ENCODE results near the gene TLCD1.

Gene TLCD1

GRCh38 chr17:28711723-28712031 is 14.4 kb downstream of the TLCD1 start, which contains the start of gene PROCA1:
Gene PROCA1 (minus strand): TSS chr17:28711888. CDS start chr17:28711660, 228 bp downstream.
- no peak for FAIRE-seq

DNA sequence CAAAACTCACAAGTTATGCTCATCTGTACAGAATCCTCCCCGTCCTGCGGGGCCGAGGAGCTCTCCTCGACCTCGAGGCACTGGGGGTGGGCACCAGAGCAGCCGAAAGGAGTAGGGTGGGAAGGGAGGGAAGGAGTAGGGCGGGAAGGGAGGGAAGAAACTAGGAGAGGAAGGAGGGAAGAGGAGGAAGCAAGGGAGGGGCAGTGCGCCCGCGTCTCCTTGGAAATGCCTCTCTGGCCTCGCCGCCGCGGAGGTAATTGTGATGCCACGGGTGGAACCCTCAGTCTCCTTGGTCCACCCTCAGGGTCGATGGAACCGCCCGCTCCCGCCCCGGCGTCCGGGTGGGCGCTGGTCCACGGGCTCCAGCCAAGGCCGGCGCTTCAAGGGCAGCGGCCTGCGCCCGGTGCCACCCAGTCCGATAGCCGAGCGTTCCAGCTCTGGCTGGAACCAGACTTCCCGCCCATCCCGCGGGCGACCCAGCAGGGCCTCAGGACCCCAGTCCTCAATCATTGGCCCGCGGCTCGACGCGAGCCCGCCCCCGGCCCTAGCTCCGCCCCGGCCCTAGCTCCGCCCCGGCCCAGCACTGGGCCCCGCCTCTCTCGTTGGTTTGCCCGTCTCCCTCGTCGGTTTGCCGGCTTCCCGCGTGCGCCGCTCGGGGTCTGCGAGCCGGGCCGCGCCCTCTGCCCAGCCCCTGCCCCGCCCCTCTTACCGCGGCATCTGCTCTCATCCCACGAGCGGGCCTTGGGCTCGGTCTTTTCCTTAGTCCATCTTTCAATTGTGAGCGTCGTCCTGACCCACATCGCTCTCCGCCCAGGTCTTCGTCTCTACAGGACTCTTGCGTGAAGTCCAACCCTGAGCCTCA is 14.9 kb downstream of the TLCD1 start:
- no peak for FAIRE-seq

DNA sequence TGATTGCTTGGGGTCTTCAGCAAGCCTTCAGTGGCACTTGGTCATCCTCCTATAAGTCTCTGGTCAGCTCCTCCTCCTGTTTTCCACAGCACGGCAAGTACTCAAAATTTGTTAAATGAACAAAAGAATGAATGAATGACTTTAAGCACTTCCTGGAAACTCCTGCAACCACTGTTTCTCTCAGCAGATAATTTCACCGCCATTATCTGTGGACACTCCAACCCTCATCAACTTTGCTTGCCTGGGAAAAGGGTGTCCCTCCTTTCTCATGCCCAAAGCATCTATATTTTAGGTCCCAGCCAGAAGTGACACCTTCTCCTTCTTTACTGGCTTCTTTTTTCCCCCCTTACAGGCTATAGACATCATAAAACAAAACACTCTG is 18.7 kb downstream of the TLCD1 start:
- no peak for FAIRE-seq

- FAIRE-seq = no peak
These were observed 19.3 kb downstream of the TLCD1 start for GRCh38 chr17:28706471-28707338.

GRCh38 chr17:28705728-28706334 is 20.2 kb downstream of the TLCD1 start:
- FAIRE-seq = no peak

DNA sequence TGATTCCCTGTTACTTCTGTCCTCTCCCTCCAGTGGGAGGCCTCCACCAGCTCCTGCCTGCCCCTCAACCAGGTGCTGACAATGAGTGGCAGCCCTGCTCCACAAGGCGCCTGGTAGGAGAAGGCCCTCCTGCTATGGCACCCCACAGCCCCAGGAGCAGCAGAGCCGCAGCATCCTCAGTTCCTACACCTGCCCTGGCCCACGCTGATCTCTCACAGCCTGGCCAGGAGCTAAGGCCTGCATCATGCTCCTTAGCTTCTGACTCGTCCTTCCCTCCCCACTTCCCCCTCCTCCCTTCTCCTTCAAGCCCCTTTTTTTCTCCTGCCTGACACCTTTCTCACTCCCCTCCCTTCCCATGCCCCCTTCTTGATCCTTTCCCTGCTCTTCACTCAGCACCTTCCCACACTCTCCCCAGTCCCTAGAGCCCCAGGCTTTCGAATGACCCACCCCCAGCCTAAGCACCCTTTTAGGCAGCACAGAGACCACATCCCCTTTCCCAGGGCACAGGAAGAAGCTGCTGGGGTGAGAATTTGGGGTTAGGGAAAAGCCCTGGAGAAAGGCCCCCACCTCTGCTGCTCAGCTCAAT is 20.9 kb downstream of the TLCD1 start:
- FAIRE-seq = no peak

DNA sequence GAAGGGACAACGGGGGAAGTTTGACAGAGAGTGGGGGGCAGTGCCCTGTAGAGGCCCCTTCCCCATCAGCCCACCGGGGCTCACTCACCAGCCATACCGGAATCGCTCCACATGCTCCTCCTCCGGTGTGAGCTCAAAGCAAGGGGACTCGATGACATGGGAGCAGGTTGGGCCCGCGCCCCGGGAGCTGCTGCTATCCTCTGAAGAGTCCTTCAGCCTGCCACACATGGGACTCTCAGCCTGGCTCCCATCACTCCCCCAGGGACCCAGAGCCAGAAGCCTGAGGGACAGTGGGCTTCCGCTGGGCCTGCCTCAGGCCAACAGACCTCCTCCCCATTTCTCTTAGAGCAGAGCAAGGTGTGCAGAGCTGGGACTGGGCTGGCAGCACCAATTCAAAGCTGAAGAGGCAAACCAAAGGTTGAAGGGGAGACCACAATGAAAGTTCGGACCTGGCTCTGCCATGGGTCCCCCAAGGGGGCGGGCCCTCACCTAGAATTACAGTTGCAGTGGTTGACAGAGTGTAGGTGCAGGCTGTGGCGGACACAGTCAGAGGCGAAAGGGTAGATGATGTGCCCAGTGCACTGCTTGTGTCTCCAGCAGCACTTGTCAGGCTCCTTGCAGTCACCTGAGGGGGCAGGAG is 21.7 kb downstream of the TLCD1 start:
- no peak for FAIRE-seq

DNA sequence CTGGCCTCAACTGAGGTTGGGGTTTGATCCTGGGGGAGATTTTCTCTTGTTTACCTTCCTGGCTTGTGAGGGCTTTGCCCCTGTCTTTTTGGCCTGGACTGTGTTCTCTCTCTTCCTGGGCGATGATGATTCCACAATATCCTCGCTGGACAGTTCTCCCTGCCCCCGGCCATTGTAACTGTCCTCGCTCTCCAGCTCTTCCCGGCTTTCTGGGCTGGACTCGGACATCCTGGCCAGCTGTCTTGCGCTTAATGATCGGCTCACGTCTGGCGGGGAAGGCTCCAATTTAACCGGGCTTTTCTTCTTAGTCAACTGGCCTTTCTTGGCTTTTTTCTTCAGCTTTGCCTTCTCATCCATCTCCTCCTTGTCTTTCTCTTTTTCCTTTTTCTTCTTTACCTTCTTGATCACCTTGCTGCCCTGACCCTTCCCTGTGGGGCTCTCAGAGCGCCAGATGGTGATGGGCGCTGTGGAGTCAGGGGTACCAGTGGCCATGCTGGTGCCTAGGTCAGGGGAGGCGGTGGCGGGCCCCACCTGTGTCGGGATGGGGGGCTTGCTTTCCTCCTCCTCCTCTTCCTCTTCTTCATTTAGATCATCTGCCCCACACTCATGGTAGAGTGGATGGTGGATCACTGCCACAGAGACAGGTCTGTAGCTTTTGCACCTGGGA is 22.3 kb downstream of the TLCD1 start:
- FAIRE-seq = no peak

- no peak for FAIRE-seq
These were observed 23.3 kb downstream of the TLCD1 start for GRCh38 chr17:28702752-28703150.

DNA sequence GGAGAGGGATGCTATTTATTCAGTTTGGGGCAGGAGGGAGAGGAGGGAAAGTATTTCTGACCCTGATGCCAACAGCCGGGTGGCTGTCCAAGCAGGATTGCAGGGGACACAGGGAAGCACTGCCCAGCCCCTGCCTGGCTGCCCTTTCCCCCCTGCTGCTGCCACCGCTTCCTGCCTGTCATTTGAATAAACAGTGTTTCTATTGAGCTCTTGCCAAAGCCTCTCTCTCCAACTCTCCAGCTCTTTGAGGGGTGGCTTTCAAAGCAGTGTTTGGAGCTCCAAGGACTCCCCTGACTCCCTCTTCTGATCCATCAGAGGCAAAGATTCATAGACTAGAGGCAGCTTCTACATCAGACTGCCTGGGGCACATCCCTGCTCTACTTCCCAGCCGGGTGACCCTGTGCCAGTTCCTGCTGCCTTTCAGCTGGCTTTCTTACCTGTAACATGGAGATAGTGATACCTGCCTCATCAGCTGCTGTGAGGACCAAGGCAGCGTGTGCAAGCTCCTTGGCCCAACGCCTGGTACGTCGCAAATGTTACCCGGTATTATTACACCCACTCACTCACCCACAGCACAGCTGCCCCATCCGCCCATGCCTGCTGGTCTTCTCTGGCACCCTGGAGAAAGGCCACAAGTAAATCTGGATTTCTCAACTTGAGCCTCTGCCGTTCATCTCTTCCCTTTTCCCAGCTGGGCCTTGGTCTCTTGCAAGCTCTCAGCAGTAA is 23.8 kb downstream of the TLCD1 start:
- no peak for FAIRE-seq

- no peak for FAIRE-seq
These were observed 25.1 kb downstream of the TLCD1 start for GRCh38 chr17:28700830-28701492.

DNA sequence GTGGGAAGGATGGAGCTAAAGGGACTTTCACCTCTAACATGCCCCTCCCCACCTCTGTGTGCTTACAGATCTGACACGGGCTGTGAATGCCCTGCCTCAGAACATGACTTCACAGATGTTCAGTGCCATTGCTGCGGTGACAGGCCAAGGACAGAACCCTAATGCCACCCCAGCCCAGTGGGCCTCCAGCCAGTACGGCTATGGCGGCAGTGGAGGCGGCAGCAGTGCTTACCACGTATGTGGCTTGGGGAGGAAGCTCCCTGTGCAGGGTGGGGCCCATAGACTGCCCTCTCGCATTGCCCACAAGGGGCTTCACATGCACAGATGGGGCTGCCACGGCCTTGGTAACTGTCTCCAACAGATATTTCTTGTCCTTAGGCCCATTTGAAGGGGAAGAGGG is 25.8 kb downstream of the TLCD1 start:
- FAIRE-seq = no peak

DNA sequence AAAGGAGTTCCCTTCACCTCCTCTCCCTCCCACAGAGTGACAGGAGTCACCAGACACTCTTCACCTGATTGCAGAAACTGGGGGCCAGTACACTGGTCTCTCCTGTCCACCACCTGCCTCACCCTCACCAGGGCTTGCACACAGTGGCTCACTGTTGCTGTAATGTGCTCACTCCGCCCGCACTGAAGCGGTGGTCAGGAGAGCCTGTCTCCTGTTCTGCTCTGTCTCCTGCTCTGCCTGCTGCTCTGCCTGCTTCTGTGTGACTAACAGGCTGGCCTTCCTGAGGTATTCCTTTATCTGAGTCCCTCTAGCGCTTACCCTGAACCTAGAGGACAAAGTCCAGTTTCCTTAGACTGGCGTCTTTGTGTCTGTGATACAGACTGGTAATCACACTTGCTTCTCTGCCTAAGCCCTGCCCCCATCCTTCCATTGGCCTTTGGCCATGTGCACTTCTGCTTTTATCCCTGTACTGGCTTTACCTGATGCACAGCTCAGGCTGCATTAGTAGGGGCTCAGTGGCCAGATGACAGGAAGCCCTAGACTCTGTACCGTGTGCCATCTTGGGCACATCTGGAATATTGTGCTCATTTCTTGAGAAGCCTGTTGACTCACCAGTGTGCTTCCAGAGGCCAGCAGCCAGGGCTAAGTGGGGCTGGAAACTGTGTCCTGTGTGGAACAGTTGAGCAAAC is 27.6 kb downstream of the TLCD1 start:
- no peak for FAIRE-seq

- FAIRE-seq = no peak
These were observed 32.2 kb downstream of the TLCD1 start for GRCh38 chr17:28693869-28694268.

DNA sequence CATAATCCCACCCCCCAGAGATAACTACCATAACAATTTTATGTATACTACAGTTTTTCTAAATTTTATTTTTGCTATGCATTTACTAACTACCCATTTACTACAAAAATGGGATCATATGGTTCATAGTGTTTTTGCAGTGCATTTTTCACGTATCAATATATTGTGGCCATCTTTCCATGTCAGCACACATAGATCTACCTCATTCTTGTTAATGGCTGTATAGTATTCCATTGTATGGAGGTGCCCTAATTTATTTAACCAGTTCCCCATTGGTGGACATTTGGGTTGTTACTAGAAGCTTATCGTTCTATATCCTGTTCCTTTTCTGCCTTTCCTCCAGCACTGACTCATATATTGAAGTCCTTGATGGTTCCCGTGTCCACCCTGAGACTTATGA is 37.0 kb downstream of the TLCD1 start:
- no peak for FAIRE-seq

DNA sequence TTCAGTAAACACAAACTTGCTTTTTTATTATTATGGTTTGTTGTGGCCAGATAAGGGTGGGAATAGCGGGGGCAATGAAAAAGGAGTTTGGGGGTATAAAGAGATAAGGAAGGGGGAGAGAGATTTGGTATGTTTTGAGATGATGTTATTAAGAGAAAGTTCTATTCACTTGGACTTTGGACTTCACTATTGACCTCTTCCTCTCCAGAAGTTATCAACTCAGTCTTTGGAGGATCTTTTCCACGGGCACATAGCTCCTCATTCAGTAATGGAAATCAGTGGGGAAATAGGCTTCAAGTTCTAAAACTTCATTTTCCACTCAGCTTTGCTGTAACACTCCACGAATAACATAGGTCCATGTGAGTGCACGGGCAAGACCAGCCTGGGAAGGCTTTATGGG is 37.6 kb downstream of the TLCD1 start:
- FAIRE-seq = no peak

DNA sequence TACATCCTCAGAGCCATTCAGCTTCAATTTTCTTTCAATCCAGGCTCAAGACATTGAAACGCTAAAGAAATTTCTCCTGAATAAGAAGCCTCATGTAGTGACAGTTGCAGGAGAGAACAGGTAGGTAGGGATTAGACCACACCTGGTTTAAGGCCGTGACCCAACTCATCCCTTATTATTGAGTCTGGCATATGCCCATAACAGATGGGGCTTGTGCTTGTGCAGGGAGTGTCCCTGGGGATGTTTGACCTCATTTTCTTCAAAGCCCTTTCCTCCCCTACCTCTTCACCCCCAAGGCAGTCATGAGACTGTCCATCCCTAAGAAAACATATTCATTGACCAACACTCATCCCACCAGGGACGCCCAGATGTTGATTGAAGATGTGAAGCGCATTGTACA is 39.7 kb downstream of the TLCD1 start:
- no peak for FAIRE-seq

DNA sequence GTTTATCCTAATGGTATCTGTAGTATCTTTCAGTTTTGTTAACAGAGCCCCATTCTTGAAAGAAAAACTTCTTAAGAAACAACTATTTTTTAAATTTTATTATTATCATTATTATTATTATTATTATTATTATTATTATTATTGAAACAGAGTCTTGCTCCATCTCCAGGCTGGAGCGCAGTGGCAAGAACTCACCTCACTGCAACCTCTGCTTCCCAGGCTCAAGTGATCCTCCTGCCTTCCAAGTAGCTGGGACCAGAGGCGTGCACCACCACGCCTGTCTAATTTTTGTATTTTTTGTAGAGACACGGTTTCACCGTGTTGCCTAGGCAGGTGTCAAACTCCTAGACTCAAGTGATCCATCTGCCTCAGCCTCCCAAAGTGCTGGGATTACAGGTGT is 40.7 kb downstream of the TLCD1 start:
- FAIRE-seq = no peak

DNA sequence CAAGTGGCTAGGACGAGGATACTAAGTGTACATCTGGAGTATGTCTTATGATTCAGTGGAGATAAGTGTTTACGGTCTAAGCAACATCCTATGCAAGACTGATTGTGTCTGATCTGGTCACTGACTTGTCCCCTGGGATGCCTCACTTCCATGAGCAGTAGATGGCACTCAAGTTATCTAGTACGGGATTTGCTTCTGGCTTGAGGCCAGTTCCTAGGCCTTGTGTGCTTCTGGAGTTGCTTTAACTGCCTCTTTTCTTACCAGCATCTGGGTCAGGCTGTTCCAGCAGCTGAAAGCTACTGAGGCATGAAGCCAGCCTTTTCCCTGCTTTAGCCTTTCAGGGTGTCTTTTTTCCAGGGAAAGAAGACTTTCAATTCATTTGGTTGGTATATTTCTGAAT is 41.1 kb downstream of the TLCD1 start:
- no peak for FAIRE-seq

GRCh38 chr17:28682655-28683054 is 43.4 kb downstream of the TLCD1 start:
- no peak for FAIRE-seq

Data from endometrium (tissue), 2 donors.